KMS-11 (cell line): ENCODE data around the gene STIM2.

Source experiments
- H2AFZ ChIP-seq: fragments of 200-600 bp; sonication (generic); 2 replicates; pipeline ENCODE4 v1.6.1; 2016; ENCODE audit warnings: antibody characterized with exemption, mixed run types, low read depth
- H3K27ac ChIP-seq: fragments of 200-600 bp; sonication (generic); 2 replicates; pipeline ENCODE4 v1.6.1; 2016; ENCODE audit warnings: mild to moderate bottlenecking, mixed run types
- H3K27me3 ChIP-seq: fragments of 200-600 bp; sonication (generic); 2 replicates; pipeline ENCODE4 v1.6.1; 2017; ENCODE audit warnings: mild to moderate bottlenecking, low read depth, mixed run types, moderate library complexity; ENCODE audit not compliant: insufficient read depth
- H3K36me3 ChIP-seq: fragments of 200-600 bp; sonication (generic); 2 replicates; pipeline ENCODE4 v1.6.1; 2017; ENCODE audit warnings: mild to moderate bottlenecking, mixed run types; ENCODE audit not compliant: insufficient read depth
- H3K4me1 ChIP-seq: fragments of 200-600 bp; sonication (generic); 2 replicates; pipeline ENCODE4 v1.6.1; 2016; ENCODE audit warnings: mild to moderate bottlenecking, low read depth, mixed run types; ENCODE audit not compliant: poor library complexity, severe bottlenecking
- H3K4me2 ChIP-seq: fragments of 200-600 bp; sonication (generic); 2 replicates; pipeline ENCODE4 v1.7.0; 2016; ENCODE audit warnings: mild to moderate bottlenecking, mixed run types
- H3K4me3 ChIP-seq: fragments of 200-600 bp; sonication (generic); IDR thresholded peaks from 2 replicates; pipeline ENCODE4 v1.6.1; 2017; ENCODE audit warnings: low read depth, low read length, mixed read lengths; ENCODE audit not compliant: insufficient read depth
- H3K79me2 ChIP-seq: fragments of 200-600 bp; sonication (generic); 2 replicates; pipeline ENCODE4 v1.6.1; 2016; ENCODE audit warnings: low read depth, mixed run types; ENCODE audit not compliant: insufficient read depth
- H3K9ac ChIP-seq: fragments of 200-600 bp; sonication (generic); 2 replicates; pipeline ENCODE4 v1.6.1; 2016; ENCODE audit warnings: mild to moderate bottlenecking, mixed run types
- H4K20me1 ChIP-seq: fragments of 200-600 bp; sonication (generic); 2 replicates; pipeline ENCODE4 v1.6.1; 2016; ENCODE audit warnings: mild to moderate bottlenecking, mixed run types; ENCODE audit not compliant: insufficient read depth
- TF ChIP-seq, protein P1 (sequence below): fragments of 200-600 bp; sonication (generic); conservative IDR thresholded peaks from 2 replicates; pipeline ENCODE4 v1.6.1; 2017; ENCODE audit warnings: low read depth, mild to moderate bottlenecking, antibody characterized with exemption, low read length, moderate library complexity, mixed read lengths

The STIM2 gene

DNA sequence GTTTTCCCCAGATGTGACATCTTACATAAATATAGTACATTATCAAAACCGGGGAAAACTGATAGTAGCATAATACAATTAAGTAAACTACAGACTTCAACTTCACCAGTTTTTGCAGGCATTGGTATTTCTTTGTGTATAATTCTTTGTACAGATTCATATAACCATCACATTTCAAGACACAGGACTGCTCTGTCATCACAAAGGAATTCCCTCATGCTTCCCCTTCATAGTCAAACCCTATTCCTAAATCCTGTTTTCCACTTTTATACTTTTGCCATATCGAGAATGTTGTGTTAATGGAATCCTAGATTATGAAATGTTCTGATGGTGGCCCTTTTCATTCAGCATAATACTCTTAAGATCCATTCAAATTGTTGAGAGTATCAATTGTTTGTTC, 36.0 kb downstream of the STIM2 start:
- Histone ChIP-seq H3K36me3 (no peaks in the 10 kb centered on the region), H3K79me2 (no peaks in the 10 kb centered on the region), H3K4me3 (no peak overlapping the region), H3K4me2 (no peak overlapping the region), H3K27ac (no peak overlapping the region), H3K4me1 (no peaks in the 10 kb centered on the region), H2AFZ (no peak overlapping the region), H3K27me3 (no peaks in the 10 kb centered on the region), H4K20me1 (no peaks in the 10 kb centered on the region), H3K9ac (no peak overlapping the region)
- TF ChIP-seq, protein P1, sequence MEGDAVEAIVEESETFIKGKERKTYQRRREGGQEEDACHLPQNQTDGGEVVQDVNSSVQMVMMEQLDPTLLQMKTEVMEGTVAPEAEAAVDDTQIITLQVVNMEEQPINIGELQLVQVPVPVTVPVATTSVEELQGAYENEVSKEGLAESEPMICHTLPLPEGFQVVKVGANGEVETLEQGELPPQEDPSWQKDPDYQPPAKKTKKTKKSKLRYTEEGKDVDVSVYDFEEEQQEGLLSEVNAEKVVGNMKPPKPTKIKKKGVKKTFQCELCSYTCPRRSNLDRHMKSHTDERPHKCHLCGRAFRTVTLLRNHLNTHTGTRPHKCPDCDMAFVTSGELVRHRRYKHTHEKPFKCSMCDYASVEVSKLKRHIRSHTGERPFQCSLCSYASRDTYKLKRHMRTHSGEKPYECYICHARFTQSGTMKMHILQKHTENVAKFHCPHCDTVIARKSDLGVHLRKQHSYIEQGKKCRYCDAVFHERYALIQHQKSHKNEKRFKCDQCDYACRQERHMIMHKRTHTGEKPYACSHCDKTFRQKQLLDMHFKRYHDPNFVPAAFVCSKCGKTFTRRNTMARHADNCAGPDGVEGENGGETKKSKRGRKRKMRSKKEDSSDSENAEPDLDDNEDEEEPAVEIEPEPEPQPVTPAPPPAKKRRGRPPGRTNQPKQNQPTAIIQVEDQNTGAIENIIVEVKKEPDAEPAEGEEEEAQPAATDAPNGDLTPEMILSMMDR = no peak

DNA sequence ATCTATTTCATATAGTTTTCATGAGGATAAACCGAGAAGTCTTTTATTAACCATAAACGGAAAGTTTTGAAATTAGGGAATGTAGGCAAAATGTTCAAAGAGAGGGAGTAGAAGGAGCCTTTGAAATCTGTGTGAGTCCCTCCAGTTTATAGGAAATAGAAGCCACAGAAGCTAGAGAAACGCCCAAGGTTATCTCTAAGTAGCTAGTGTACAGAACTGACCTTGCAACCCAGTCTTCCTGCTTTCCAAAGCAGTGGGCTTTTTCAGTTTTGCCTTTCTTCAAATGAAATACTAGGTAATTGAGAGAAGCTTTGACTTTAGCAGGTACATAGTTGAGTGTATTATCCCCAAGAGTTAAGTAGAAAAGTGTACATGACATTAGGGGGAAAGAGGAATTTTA, 39.4 kb downstream of the STIM2 start:
- H3K36me3 ChIP-seq = no peaks in the 10 kb centered on the region
- no peak overlapping the region for H3K4me3 ChIP-seq
- H2AFZ ChIP-seq = no peak overlapping the region
- H4K20me1 ChIP-seq = no peaks in the 10 kb centered on the region
- TF ChIP-seq, protein P1 = no peak
- H3K4me1 ChIP-seq = no peaks in the 10 kb centered on the region
- no peaks in the 10 kb centered on the region for H3K79me2 ChIP-seq
- H3K9ac ChIP-seq = no peak overlapping the region
- H3K27ac ChIP-seq = no peak overlapping the region
- no peaks in the 10 kb centered on the region for H3K27me3 ChIP-seq
- no peak overlapping the region for H3K4me2 ChIP-seq

- H3K36me3 ChIP-seq = no peaks in the 10 kb centered on the region
- H3K9ac ChIP-seq = no peak overlapping the region
- H3K4me2 ChIP-seq = no peak overlapping the region
- TF ChIP-seq, protein P1 = no peak
- H3K4me3 ChIP-seq = no peak overlapping the region
- H4K20me1 ChIP-seq = no peaks in the 10 kb centered on the region
- H2AFZ ChIP-seq = no peak overlapping the region
- no peaks in the 10 kb centered on the region for H3K27me3 ChIP-seq
- H3K79me2 ChIP-seq = no peaks in the 10 kb centered on the region
- no peaks in the 10 kb centered on the region for H3K4me1 ChIP-seq
- H3K27ac ChIP-seq = no peak overlapping the region
Measured at GRCh38 chr4:26900765-26901164, 40.1 kb downstream of the STIM2 start.

GRCh38 chr4:26905172-26905571, 44.5 kb downstream of the STIM2 start:
- H3K4me3 ChIP-seq = no peak overlapping the region
- no peak overlapping the region for H3K9ac ChIP-seq
- H4K20me1 ChIP-seq = no peaks in the 10 kb centered on the region
- H3K27me3 ChIP-seq = no peaks in the 10 kb centered on the region
- no peak overlapping the region for H3K4me2 ChIP-seq
- no peak overlapping the region for H3K27ac ChIP-seq
- no peaks in the 10 kb centered on the region for H3K36me3 ChIP-seq
- H2AFZ ChIP-seq = no peak overlapping the region
- H3K4me1 ChIP-seq = no peaks in the 10 kb centered on the region
- no peaks in the 10 kb centered on the region for H3K79me2 ChIP-seq
- TF ChIP-seq, protein P1 = no peak
